Stimulated activated naive CD8-positive, alpha-beta T cell treated with anti-CD3 and anti-CD28 coated beads, Interleukin-15, Interleukin-2, amounts not matched to agents 100 ng/mL and 50 ng/mL, for 24 hours (primary cell): ENCODE measurements around the gene SLC46A2.

ENCODE experiments used
- H3K27ac Mint-ChIP-seq: one replicate; pipeline ENCODE4 v1.8.0; 2021; ENCODE audit warnings: mild to moderate bottlenecking, mixed read lengths
- H3K27me3 Mint-ChIP-seq: one replicate; pipeline ENCODE4 v1.8.0; 2021; ENCODE audit warnings: mixed read lengths
- H3K36me3 Mint-ChIP-seq: one replicate; pipeline ENCODE4 v1.8.0; 2021; ENCODE audit warnings: low read depth, mixed read lengths
- H3K4me1 Mint-ChIP-seq: one replicate; pipeline ENCODE4 v1.8.0; 2021; ENCODE audit warnings: low read depth, mixed read lengths
- H3K4me3 Mint-ChIP-seq: one replicate; pipeline ENCODE4 v1.8.0; 2021; ENCODE audit warnings: mild to moderate bottlenecking, mixed read lengths
- H3K9me3 Mint-ChIP-seq: one replicate; pipeline ENCODE4 v1.8.0; 2021; ENCODE audit warnings: mixed read lengths

The SLC46A2 gene

DNA sequence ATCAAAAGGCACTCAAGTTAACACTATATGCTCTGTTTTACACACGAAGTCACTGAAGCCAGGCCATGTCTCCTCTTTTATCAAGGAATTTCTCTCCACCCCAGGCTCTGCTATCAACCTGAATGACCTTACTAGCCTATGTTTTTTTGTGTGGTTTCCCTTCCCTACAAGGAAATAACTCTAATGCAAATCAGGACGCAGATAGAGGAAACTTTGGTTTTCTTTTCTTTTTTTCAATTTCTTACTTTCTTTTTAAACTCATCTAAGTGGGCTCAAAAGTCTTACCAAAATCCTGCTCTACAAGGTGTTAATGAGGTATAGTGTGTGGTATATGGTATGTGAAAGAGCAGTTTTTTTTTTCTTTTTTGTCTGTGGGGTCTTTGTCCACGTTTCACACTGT is 5.5 kb upstream of the SLC46A2 start:
- no peaks in the 10 kb centered on the region for H3K36me3 Mint-ChIP-seq
- H3K27me3 Mint-ChIP-seq = peaks cover 54% of the 10 kb centered on the region
- no peaks in the 10 kb centered on the region for H3K9me3 Mint-ChIP-seq
- no peak overlapping the region for H3K4me3 Mint-ChIP-seq
- H3K4me1 Mint-ChIP-seq = peaks cover 10% of the 10 kb centered on the region
- H3K27ac Mint-ChIP-seq = no peak overlapping the region

DNA sequence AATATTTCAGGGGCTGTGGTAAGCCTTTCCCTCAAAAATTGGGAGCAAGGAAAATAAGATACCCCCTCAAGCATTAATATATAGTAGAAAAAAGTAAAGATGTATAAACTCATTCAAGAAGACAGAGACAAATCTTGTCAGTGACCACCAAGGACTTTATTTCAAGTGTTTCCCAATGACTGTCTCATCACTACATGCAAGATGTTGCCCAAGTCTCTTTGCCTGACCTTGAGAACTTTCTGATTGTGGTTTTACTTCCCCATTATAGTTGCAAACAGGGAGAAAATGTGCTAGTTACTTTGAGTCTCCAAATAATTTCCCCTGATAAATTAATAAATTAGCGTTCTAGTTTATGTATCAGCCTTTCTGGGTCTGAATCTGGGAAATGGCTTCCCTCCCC is 4.0 kb upstream of the SLC46A2 start:
- no peaks in the 10 kb centered on the region for H3K36me3 Mint-ChIP-seq
- peaks cover 50% of the 10 kb centered on the region for H3K27me3 Mint-ChIP-seq
- no peaks in the 10 kb centered on the region for H3K9me3 Mint-ChIP-seq
- no peak overlapping the region for H3K4me3 Mint-ChIP-seq
- H3K4me1 Mint-ChIP-seq = peaks cover 10% of the 10 kb centered on the region
- H3K27ac Mint-ChIP-seq = no peak overlapping the region

DNA sequence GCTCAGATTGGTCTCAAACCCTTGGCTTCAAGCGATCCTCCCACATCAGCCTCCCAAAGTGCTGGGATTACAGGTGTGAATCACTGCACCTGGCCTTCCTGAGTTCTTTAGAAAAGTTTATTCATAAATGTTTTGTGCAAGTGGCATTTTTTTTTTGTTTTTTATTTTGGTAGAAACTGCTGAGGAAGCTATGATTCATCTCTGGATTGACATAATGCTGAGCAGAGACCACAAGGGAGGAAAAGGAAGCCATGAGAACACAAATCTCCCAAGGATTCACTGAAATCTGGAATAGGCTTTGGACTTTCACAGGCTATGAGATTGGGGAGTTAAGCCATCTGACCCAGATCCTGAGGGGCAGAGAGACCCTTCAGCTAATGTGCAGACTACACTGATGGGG is 3.4 kb upstream of the SLC46A2 start:
- peaks cover 49% of the 10 kb centered on the region for H3K27me3 Mint-ChIP-seq
- no peak overlapping the region for H3K27ac Mint-ChIP-seq
- H3K4me1 Mint-ChIP-seq = peaks cover 10% of the 10 kb centered on the region
- H3K4me3 Mint-ChIP-seq = no peak overlapping the region
- H3K9me3 Mint-ChIP-seq = no peaks in the 10 kb centered on the region
- H3K36me3 Mint-ChIP-seq = no peaks in the 10 kb centered on the region

DNA sequence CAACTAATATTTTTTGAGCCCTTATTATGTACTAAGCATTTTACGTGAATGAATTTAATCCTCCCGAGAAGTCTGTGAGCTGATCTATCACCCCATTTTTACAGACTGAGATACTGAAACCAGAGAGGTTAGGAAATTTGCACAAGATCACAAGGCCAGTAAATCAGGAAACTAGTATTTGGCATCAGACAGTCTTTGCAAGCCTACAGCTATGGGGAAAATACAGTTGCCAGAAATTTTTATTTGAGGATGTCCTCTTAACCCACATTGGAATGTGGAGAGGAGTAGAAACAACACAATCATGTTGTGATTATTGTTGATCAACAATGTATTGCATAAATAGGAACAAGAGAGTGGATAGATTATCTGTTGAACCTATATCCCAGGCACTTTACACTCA is 2.3 kb upstream of the SLC46A2 start:
- Mint-ChIP-seq H3K27me3 (peaks cover 38% of the 10 kb centered on the region), H3K27ac (no peak overlapping the region), H3K4me3 (no peak overlapping the region), H3K36me3 (no peaks in the 10 kb centered on the region), H3K9me3 (no peaks in the 10 kb centered on the region), H3K4me1 (peaks cover 7% of the 10 kb centered on the region)

DNA sequence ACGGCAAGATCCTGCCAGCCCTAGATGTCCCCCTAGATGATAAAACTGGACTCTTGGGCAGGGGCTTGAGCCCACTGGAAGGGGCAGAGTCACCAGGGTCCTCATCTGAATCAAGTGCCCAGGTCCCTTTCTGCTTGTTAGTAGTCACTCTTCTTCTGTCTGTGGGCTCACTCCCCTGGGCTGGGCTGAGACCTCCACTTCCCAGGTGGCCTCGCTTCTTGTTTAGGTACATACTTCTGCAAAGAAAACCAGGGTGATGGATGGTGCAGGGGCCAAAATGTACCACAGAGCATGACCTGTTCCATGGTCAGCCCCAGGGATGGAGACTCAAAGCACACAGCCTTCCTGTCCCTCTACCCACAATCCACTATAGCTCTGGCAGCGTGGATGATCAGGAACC is 845 bp upstream of the SLC46A2 start:
- H3K36me3 Mint-ChIP-seq = no peaks in the 10 kb centered on the region
- peaks cover 6% of the 10 kb centered on the region for H3K4me1 Mint-ChIP-seq
- no peak overlapping the region for H3K4me3 Mint-ChIP-seq
- no peaks in the 10 kb centered on the region for H3K9me3 Mint-ChIP-seq
- no peak overlapping the region for H3K27ac Mint-ChIP-seq
- H3K27me3 Mint-ChIP-seq = peaks cover 37% of the 10 kb centered on the region

DNA sequence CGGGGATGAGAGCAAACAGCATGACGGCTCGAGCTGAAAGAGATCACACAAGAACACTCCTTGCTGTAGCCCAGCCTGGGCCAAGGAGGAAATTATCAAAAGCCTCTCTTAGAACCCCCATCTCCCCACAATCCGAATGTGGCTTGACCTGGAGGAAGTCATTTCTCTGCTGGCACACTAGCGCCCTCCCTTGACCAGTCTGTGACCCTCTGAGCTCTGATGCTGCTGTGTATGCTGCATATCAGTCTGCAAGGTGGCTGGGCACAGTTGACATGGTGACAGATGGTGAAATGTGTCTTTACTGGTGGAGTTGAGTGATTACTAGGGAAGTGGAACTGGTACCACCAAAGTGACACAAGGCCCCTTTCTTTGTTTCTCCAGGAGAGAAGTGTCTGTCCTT is 3.3 kb downstream of the SLC46A2 start:
- Mint-ChIP-seq H3K4me1 (no peaks in the 10 kb centered on the region), H3K27me3 (peaks cover 18% of the 10 kb centered on the region), H3K36me3 (no peaks in the 10 kb centered on the region), H3K27ac (no peak overlapping the region), H3K4me3 (no peak overlapping the region), H3K9me3 (no peaks in the 10 kb centered on the region)

DNA sequence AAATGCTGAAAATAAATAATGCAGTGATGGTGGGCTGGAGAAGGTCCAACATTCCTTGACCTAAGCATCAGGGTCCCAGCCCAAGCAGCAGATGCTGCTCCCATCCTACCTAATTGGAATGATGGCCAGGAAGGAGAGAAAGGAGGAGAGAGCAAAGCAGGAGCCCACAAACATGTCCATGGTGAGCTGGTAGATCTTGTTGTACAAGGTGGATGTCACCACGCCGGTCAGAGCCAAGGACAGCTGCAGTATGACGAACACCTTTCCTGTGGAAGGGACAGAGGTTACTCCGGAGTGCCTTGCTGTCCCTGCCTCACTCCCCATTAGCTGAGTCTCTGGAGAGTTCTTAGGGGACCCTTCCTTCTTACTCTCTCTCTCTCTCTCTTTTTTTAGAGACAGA is 4.3 kb downstream of the SLC46A2 start:
- Mint-ChIP-seq H3K9me3 (no peaks in the 10 kb centered on the region), H3K27ac (no peak overlapping the region), H3K36me3 (no peaks in the 10 kb centered on the region), H3K4me3 (no peak overlapping the region), H3K27me3 (peaks cover 9% of the 10 kb centered on the region), H3K4me1 (no peaks in the 10 kb centered on the region)

DNA sequence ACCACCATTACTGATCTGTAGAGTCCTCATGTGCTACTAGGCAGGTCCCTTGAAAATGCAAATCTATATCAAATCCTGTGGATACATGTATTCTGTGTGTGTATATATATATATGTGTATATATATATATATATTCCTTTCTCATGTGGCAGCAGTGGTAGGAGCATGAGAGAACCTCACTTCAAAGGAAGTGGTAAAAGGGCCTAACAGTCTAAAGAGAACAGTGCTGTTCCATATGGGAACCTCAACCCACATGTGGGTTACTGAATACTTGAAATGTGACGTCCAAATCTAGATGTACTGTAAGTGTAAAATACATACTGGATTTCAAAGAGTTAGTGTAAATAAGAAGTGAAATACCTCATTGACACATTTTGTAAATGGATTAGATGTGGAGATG is 5.4 kb downstream of the SLC46A2 start:
- Mint-ChIP-seq H3K27me3 (peaks cover 9% of the 10 kb centered on the region), H3K4me1 (no peaks in the 10 kb centered on the region), H3K9me3 (no peaks in the 10 kb centered on the region), H3K36me3 (peaks cover 7% of the 10 kb centered on the region), H3K27ac (no peak overlapping the region), H3K4me3 (no peak overlapping the region)

DNA sequence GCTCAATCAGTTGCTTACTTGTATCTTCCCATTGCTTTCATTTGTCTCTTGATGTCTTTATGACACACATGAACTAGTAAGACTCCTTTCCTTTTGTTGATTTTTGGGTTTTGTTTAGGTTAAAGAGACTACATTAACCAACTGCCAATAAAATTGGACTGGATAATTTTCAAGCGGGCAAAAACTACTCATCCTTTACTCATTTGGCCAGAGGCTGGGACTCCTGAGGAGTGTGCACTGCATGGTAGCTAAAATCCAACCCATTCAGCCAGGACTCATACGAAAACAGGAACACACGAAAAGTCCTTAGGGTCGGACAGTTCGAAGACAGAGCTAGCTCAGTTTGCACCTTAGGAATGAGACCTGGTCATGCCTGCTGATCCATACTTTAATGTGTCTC is 6.0 kb downstream of the SLC46A2 start:
- no peak overlapping the region for H3K27ac Mint-ChIP-seq
- no peaks in the 10 kb centered on the region for H3K4me1 Mint-ChIP-seq
- no peak overlapping the region for H3K4me3 Mint-ChIP-seq
- H3K36me3 Mint-ChIP-seq = peaks cover 8% of the 10 kb centered on the region
- peaks cover 4% of the 10 kb centered on the region for H3K27me3 Mint-ChIP-seq
- no peaks in the 10 kb centered on the region for H3K9me3 Mint-ChIP-seq

DNA sequence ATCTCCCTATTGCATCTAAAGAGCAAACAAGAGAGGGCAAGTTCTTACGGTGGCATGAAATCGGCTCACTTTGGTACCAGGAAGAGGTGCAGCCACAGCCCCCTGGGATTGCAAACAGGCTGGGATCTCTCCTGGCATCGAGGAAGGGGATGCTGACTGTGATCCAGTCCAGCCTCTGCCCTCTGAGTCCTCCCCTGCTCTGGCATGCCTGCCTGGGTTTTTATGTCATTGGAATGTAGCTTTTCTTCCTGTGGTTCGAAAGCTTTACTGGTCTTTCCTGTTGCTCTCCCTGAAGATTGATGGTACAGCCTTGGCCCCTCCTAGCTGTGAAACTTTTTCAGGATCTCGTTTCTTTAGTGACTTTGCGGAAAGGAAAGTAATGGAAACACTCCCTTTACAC is 6.6 kb downstream of the SLC46A2 start:
- Mint-ChIP-seq H3K27ac (no peak overlapping the region), H3K36me3 (peaks cover 8% of the 10 kb centered on the region), H3K9me3 (no peaks in the 10 kb centered on the region), H3K4me3 (no peak overlapping the region), H3K4me1 (no peaks in the 10 kb centered on the region), H3K27me3 (no peaks in the 10 kb centered on the region)

DNA sequence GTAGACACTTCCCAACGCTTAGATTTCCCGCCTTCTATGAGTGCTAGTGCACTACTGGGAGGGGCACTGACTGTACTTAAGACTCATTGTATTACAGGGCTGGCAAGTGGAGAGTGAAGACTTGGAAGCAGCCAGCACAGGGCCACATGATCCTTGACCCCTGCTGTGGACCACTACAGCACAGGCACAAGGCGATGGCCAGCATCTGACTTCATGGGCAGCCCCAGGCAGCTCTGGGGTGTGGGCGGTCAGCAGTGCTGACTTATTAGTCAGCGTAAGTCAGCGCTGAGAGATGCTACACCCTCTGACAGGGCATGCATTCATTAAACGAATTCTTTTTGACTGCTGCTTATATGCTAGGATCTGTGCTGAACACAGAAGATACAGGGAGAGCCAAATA is 9.3 kb downstream of the SLC46A2 start:
- Mint-ChIP-seq H3K4me3 (no peak overlapping the region), H3K27ac (no peak overlapping the region), H3K36me3 (peaks cover 18% of the 10 kb centered on the region), H3K4me1 (no peaks in the 10 kb centered on the region), H3K9me3 (no peaks in the 10 kb centered on the region), H3K27me3 (no peaks in the 10 kb centered on the region)

DNA sequence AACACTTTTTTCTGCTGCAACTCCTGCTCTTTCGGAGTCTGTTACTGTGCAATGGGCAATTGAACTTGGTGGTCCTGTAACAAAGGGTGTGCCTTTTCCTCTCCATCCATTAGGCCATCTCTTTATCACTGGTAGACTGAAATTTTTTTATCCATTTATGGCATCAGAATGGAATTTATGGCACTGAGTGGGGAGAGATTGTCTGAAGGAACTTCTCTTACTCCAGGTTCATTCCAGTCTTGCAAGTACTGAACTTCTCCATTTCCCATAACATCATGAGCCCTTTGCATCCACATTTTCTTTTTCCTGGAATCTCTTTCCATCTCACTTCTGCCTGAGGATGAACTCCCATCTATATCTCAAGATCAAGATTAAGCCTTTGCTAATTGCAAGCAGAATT is 10.0 kb downstream of the SLC46A2 start:
- H3K4me1 Mint-ChIP-seq = no peaks in the 10 kb centered on the region
- H3K27me3 Mint-ChIP-seq = no peaks in the 10 kb centered on the region
- H3K9me3 Mint-ChIP-seq = no peaks in the 10 kb centered on the region
- no peak overlapping the region for H3K4me3 Mint-ChIP-seq
- H3K36me3 Mint-ChIP-seq = peaks cover 23% of the 10 kb centered on the region
- no peak overlapping the region for H3K27ac Mint-ChIP-seq

DNA sequence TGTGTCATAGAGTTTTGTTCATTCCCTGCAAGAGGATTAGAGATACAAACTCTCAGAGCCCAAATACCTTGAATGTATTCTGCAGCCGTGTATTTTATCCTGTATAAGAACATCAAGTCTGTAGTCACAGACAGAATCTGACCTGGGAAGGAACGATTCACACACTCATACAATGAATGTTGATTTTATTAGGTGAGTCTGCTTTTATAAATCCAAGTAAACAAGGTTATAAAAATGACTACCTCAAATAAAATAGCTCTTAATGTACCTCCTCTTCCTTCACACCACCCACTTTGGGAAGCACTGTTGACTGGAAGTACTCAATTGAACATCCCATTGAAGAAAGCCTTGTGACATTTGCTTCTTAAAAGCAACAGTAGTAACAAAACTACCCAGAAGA is 11.9 kb downstream of the SLC46A2 start:
- Mint-ChIP-seq H3K9me3 (no peaks in the 10 kb centered on the region), H3K4me1 (no peaks in the 10 kb centered on the region), H3K4me3 (no peak overlapping the region), H3K27me3 (no peaks in the 10 kb centered on the region), H3K27ac (no peak overlapping the region), H3K36me3 (peaks cover 27% of the 10 kb centered on the region)

DNA sequence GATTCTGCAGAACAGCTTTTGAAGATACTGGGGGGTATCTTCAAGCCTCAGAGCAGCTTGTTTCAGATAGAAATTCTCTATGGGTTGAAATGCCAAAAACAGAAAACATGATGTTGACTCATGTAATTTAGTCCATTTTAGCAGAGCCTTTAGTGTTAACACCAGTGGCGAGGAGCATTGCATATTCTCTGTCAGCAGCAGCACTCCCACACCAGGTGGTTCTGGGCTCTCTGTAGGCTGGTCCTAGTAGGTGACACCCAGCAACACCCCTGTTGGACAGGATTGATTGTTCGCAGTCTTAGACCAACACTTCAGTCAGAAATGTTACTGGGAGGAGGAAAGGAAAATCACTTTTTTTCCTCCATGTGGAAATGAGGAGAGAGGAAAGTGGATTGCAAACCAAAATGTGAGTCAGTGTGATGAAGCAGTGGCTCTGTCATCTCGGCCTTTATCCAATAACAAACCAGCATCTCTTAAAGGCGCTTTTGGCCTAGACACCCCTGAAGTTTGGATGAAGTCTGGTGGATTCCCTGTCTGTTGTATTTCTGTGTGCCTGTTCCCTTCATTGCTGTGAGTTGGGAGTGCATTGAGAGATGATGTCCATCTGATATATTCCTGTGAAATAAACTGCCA is 16.8 kb downstream of the SLC46A2 start:
- Mint-ChIP-seq H3K27me3 (no peaks in the 10 kb centered on the region), H3K4me1 (no peaks in the 10 kb centered on the region), H3K4me3 (no peak overlapping the region), H3K27ac (no peak overlapping the region), H3K9me3 (no peaks in the 10 kb centered on the region), H3K36me3 (peaks cover 34% of the 10 kb centered on the region)

DNA sequence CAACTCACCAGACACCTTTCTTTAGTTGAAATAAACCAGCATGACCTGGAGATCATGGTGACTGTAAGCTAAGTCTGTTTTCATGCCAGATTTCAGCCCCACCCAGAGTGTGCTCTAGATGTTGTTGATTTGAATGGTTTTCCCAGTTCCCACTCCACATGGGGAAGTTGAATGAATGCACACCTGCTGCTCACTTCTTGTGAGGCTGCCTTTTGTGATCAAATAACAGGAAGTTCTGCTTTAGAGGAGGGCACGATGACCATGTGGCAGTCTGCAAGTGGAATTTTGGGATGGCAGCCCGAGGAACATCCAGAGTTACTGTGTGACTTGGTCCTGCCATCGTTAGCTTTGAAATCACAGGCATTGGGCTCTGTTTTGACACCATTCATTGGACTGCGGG is 18.7 kb downstream of the SLC46A2 start:
- Mint-ChIP-seq H3K36me3 (peaks cover 33% of the 10 kb centered on the region), H3K9me3 (no peaks in the 10 kb centered on the region), H3K4me1 (peaks cover 4% of the 10 kb centered on the region), H3K27me3 (no peaks in the 10 kb centered on the region), H3K27ac (no peak overlapping the region), H3K4me3 (no peak overlapping the region)

DNA sequence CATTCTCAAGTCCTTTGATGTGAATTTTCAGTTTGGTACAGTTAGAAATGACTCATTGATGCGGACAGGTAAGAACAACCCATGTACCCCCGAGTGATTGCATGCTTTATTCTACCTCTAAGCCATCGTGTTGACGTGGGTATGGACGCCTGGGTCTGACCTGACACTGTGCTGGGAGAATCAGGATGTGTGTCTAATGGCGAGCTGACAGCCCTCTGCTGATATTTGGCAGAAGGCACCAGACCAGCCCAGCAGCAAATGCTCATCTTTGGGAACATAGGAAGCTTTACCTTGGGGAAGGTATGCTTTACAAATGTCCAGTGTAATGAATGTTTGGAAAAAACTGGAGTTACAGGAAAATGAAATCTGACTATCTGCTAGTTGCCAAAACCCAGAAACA is 20.1 kb downstream of the SLC46A2 start:
- no peak overlapping the region for H3K4me3 Mint-ChIP-seq
- H3K9me3 Mint-ChIP-seq = no peaks in the 10 kb centered on the region
- H3K4me1 Mint-ChIP-seq = peaks cover 4% of the 10 kb centered on the region
- peaks cover 23% of the 10 kb centered on the region for H3K36me3 Mint-ChIP-seq
- H3K27ac Mint-ChIP-seq = no peak overlapping the region
- H3K27me3 Mint-ChIP-seq = no peaks in the 10 kb centered on the region
